GM23248 (cell line): Measurements from ENCODE around the gene GALK2.

Experiments
- EZH2 ChIP-seq: fragments of 200-600 bp; sonication (generic); IDR thresholded peaks from 2 replicates; pipeline ENCODE4 v1.6.1; 2018; ENCODE audit warnings: antibody characterized with exemption, mild to moderate bottlenecking; ENCODE audit not compliant: insufficient read depth, poor library complexity, severe bottlenecking
- EZH2phosphoT487 ChIP-seq: fragments of 200-600 bp; sonication (generic); IDR thresholded peaks from 2 replicates; pipeline ENCODE4 v1.6.1; 2018; ENCODE audit warnings: antibody characterized with exemption, moderate library complexity, mild to moderate bottlenecking, low read depth; ENCODE audit not compliant: insufficient read depth

DNA sequence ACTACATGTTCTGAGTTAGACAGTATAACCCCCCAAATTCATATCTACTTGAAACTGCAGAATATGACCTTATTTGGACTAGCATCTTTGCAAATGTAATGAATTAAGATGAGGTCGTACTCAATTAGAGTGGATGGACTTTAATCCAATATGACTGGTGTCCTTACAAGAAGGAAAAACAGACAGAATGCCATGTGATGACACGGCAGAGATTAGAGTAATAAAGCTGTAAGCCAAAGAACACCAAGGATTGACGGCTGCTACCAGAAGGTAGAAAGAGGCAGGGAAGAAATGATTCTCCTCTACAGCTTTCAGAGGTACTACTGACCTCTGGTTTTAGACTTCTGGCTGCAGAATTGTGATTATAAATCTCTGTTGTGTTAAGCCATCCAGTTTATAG is 30.3 kb downstream of the GALK2 start:
- TF ChIP-seq EZH2phosphoT487 (no peak), EZH2 (no peak)
